DND-41 (cell line): ENCODE data around the gene EDEM3.
"Not testable (repeated sequence)": the region's sequence is repeated elsewhere in the genome, so short reads cannot be mapped to it uniquely, and the experiment has no call there.

ENCODE experiments used
- ATAC-seq: fragments of 200-7000 bp; cut with Tn5 transposase; 3 replicates; pipeline ENCODE4 v1.9.1; 2021; ENCODE audit warnings: low read depth; ENCODE audit not compliant: insufficient read depth
- DNase-seq: peaks from one replicate; pipeline ENCODE4 v3.0.0-alpha.2; 2020
- H2AFZ ChIP-seq: 2 replicates; pipeline ENCODE4 v1.6.0; 2012; ENCODE audit warnings: low read depth, low read length
- H3K27ac ChIP-seq: 2 replicates; pipeline ENCODE4 v1.5.1; 2012; ENCODE audit warnings: low read length, inconsistent platforms
- H3K27me3 ChIP-seq: fragments of 200-600 bp; sonication (generic); 2 replicates; pipeline ENCODE4 v1.6.0; 2012; ENCODE audit warnings: low read length, mild to moderate bottlenecking, inconsistent platforms; ENCODE audit not compliant: insufficient read depth, poor library complexity
- H3K36me3 ChIP-seq: 2 replicates; pipeline ENCODE4 v1.5.1; 2012; ENCODE audit warnings: low read length, inconsistent platforms; ENCODE audit not compliant: insufficient read depth
- H3K4me1 ChIP-seq: 2 replicates; pipeline ENCODE4 v1.5.1; 2012; ENCODE audit warnings: mild to moderate bottlenecking, low read length; ENCODE audit not compliant: insufficient read depth
- H3K4me2 ChIP-seq: 2 replicates; pipeline ENCODE4 v1.6.0; 2012; ENCODE audit warnings: mild to moderate bottlenecking, moderate library complexity, low read length, inconsistent platforms; ENCODE audit not compliant: insufficient read depth
- H3K4me3 ChIP-seq, 2 experiments: fragments of 200-600 bp in 1 of 2; shearing (Covaris generic) in 1 of 2; 2 replicates each; pipeline ENCODE4 v1.5.1; 2012 to 2016; ENCODE audit warnings: inconsistent platforms in 2 of 2, low read length in 2 of 2, mild to moderate bottlenecking in 2 of 2, low read depth in 1 of 2, moderate library complexity in 1 of 2
- H3K79me2 ChIP-seq: 2 replicates; pipeline ENCODE4 v1.6.0; 2012; ENCODE audit warnings: low read length, inconsistent platforms; ENCODE audit not compliant: insufficient read depth
- H3K9ac ChIP-seq: 2 replicates; pipeline ENCODE4 v1.6.0; 2012; ENCODE audit warnings: low read depth, mild to moderate bottlenecking, inconsistent platforms, low read length, moderate library complexity
- H3K9me3 ChIP-seq: 2 replicates; pipeline ENCODE4 v1.5.1; 2012; ENCODE audit warnings: low read length, moderate library complexity, mild to moderate bottlenecking, inconsistent platforms; ENCODE audit not compliant: insufficient read depth, severe bottlenecking
- H4K20me1 ChIP-seq: 2 replicates; pipeline ENCODE4 v1.6.0; 2012; ENCODE audit warnings: low read length; ENCODE audit not compliant: insufficient read depth
- EZH2 ChIP-seq: IDR thresholded peaks from 3 replicates; pipeline ENCODE4 v1.6.1; 2012; ENCODE audit warnings: borderline replicate concordance, low read depth, mild to moderate bottlenecking, moderate library complexity, low read length, inconsistent platforms; ENCODE audit not compliant: severe bottlenecking
- TF ChIP-seq, protein P1 (sequence below): IDR thresholded peaks from 2 replicates; pipeline ENCODE4 v1.5.1; 2012; ENCODE audit warnings: borderline replicate concordance, low read length, moderate library complexity, mild to moderate bottlenecking; ENCODE audit not compliant: poor library complexity, severe bottlenecking; ENCODE audit errors: extremely low read depth

Gene EDEM3

GRCh38 chr1:184769241-184769640, 14.6 kb upstream of the EDEM3 start:
- no peak overlapping the region for H3K4me3 ChIP-seq
- no peaks in the 10 kb centered on the region for H3K79me2 ChIP-seq
- H3K9ac ChIP-seq: no peak overlapping the region
- DNase-seq: no peak
- H4K20me1 ChIP-seq: no peaks in the 10 kb centered on the region
- TF ChIP-seq EZH2: no peak
- TF ChIP-seq, protein P1, sequence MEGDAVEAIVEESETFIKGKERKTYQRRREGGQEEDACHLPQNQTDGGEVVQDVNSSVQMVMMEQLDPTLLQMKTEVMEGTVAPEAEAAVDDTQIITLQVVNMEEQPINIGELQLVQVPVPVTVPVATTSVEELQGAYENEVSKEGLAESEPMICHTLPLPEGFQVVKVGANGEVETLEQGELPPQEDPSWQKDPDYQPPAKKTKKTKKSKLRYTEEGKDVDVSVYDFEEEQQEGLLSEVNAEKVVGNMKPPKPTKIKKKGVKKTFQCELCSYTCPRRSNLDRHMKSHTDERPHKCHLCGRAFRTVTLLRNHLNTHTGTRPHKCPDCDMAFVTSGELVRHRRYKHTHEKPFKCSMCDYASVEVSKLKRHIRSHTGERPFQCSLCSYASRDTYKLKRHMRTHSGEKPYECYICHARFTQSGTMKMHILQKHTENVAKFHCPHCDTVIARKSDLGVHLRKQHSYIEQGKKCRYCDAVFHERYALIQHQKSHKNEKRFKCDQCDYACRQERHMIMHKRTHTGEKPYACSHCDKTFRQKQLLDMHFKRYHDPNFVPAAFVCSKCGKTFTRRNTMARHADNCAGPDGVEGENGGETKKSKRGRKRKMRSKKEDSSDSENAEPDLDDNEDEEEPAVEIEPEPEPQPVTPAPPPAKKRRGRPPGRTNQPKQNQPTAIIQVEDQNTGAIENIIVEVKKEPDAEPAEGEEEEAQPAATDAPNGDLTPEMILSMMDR: no peak
- H3K4me2 ChIP-seq: no peak overlapping the region
- H3K36me3 ChIP-seq: no peaks in the 10 kb centered on the region
- H3K4me1 ChIP-seq: no peaks in the 10 kb centered on the region
- H3K9me3 ChIP-seq: no peaks in the 10 kb centered on the region
- no peak overlapping the region for H3K27ac ChIP-seq
- H3K27me3 ChIP-seq: no peaks in the 10 kb centered on the region
- no peak overlapping the region for H2AFZ ChIP-seq
- no peak for ATAC-seq

DNA sequence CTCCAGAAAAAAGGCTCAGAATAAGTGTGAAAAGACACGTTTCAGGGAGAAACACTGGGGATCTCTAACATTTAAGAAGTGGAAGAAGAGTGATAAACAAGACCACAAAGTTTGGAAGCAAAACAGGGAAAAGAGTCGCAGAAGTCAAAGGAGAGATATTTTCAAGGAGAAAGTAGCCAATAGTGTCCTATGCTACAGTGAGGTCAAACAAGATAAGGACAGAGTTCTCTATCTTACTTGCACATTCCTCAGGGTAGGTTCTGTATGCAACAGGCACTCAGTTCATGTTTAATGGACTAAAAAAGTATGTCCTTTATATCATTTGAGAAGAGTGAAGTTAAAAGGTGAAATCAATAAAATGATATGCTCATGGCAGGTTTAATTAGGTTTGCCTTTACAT, 13.8 kb upstream of the EDEM3 start:
- Histone ChIP-seq H4K20me1 (no peaks in the 10 kb centered on the region), H3K4me2 (no peak overlapping the region), H3K9me3 (no peaks in the 10 kb centered on the region), H3K4me1 (no peaks in the 10 kb centered on the region), H3K9ac (no peak overlapping the region), H3K4me3 (no peak overlapping the region), H3K27ac (no peak overlapping the region), H2AFZ (no peak overlapping the region), H3K36me3 (no peaks in the 10 kb centered on the region), H3K27me3 (no peaks in the 10 kb centered on the region), H3K79me2 (no peaks in the 10 kb centered on the region)
- DNase-seq (no peak), ATAC-seq (no peak)
- TF ChIP-seq, protein P1: no peak
- no peak for TF ChIP-seq EZH2

DNA sequence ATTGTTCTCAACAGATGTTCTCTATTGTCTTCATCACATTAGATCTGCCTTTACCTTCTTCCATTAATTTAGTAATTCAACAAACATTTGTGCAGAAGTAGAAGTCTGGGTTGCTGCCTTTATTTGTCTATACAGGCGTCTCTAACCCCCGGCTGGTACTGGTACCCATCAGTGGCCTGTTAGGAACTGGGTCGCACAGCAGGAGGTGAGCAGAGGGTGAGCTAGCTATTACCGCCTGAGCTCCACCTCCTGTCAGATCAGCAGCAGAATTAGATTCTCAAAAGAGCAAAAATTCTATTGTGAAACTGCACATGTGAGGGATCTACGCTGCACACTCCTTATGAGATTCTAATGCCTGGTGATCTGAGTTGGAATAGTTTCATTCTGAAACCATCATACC, 12.9 kb upstream of the EDEM3 start:
- TF ChIP-seq, protein P1: no peak
- TF ChIP-seq EZH2: no peak
- DNase-seq (no peak), ATAC-seq (no peak)
- H3K4me2 ChIP-seq: no peak overlapping the region
- H3K27ac ChIP-seq: no peak overlapping the region
- no peaks in the 10 kb centered on the region for H3K36me3 ChIP-seq
- no peak overlapping the region for H3K9ac ChIP-seq
- H3K27me3 ChIP-seq: no peaks in the 10 kb centered on the region
- no peaks in the 10 kb centered on the region for H3K9me3 ChIP-seq
- H3K4me3 ChIP-seq: no peak overlapping the region
- no peaks in the 10 kb centered on the region for H3K4me1 ChIP-seq
- no peak overlapping the region for H2AFZ ChIP-seq
- no peaks in the 10 kb centered on the region for H3K79me2 ChIP-seq
- no peaks in the 10 kb centered on the region for H4K20me1 ChIP-seq

- no peaks in the 10 kb centered on the region for H3K79me2 ChIP-seq
- H3K9ac ChIP-seq: no peak overlapping the region
- H3K36me3 ChIP-seq: no peaks in the 10 kb centered on the region
- no peak overlapping the region for H3K4me2 ChIP-seq
- no peak for DNase-seq
- H3K27me3 ChIP-seq: no peaks in the 10 kb centered on the region
- no peaks in the 10 kb centered on the region for H3K4me1 ChIP-seq
- no peak overlapping the region for H3K4me3 ChIP-seq
- TF ChIP-seq, protein P1: no peak
- no peak for TF ChIP-seq EZH2
- H3K9me3 ChIP-seq: no peaks in the 10 kb centered on the region
- no peak overlapping the region for H3K27ac ChIP-seq
- no peak overlapping the region for H2AFZ ChIP-seq
- no peak for ATAC-seq
- H4K20me1 ChIP-seq: no peaks in the 10 kb centered on the region
Measured at GRCh38 chr1:184764483-184764882, 9.8 kb upstream of the EDEM3 start.

DNA sequence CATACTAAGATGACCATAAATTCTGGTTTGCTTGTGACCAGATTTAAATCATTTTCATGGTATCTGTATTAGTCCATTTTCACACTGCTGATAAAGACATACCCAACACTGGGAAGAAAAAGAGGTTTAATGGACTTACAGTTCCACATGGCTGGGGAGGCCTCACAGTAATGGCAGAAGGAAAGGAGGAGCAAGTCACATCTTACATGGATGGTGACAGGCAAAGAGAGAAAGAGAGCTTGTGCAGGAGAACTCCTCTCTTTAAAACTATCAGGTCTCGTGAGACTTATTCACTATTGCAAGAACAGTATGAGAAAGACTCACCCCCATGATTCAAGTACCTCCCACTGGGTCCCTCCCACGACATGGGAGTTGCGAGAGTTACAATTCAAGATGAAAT, 8.9 kb upstream of the EDEM3 start:
- not testable (repeated sequence) for H3K27me3 ChIP-seq, H4K20me1 ChIP-seq, DNase-seq, H3K4me3 ChIP-seq, H3K36me3 ChIP-seq, H3K27ac ChIP-seq, ATAC-seq, H3K4me1 ChIP-seq, H3K4me2 ChIP-seq, H3K79me2 ChIP-seq, H3K9ac ChIP-seq, H3K9me3 ChIP-seq, H2AFZ ChIP-seq
